HG03558 (cell line): ENCODE results near the gene FAM181A.

Experiments used
- ATAC-seq: cut with Tn5 transposase; IDR thresholded peaks from one replicate; pipeline ENCODE4 v1.9.1; 2021; ENCODE audit warnings: moderate number of reproducible peaks; ENCODE audit not compliant: unreplicated experiment; ENCODE audit errors: extremely low read depth

FAM181A gene

DNA sequence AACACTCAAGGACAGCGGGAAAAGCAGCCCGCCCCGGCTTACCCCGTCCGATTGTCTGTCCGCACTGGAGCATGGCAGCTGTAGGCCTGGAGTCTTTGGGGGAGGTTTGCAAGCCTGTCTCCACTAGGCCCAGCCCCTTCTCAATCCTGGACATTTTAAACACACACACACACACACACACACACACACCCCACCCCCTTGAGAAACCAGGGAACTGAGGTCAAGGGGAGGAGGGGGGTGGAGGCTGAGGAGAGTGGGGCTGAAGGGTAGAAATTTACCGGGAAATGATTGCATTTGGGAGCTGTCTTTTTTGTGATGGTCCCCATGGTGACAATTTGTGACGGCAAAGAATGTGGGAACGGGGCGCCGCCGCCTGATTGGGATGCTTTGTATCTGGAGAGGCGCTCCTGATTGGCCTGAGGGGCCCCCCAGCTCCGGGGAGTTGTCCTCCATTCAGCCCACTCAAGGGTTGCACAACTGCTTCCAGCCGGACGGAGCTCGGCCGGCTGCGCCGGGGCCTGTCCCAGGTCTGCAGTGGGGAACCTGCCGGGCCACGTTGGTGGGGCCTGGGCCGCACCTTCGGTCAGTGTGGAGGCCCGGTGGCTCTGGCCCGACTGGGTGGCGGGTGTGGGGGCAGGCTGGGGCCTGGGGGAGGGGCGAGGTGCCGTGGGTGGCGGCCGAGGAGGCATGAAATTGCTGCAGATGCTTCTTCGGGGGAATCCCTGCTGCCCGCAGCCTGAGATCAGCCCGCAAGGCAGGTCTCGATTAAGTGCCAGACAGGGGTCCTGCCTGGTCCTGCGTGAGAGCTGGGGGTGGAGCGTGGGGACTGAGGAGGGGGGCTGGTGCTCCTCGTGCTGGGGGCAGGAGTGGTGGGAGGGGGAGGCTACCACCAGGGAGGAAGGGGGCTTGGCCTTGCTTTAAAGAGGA, at the start of gene FAM181A:
Gene FAM181A, plus strand, starts transcription at position 472 of the 927 bp plus-strand sequence. CDS start 942 bp downstream, outside the sequence.
- no peak for ATAC-seq

DNA sequence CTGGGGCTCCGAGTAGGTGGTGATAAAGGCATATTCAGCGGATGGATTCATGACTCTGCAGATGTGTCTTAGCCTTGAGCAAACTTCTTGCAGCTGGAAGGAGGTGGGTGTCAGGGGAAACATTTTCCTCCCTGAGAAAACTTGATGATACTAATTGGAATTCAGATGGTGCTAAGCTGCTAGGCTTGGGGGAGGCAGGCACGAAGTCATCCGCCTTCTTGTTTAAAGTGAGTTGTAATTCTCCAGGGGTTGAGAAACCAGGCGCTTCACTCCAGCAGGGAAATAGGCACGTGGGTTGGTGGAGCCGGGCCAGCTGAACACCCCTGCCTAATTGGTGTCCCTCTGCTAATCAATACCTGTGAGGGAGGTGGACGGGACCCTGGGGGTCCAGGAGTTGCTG, 48.9 kb upstream of the FAM181A start:
- ATAC-seq: no peak

DNA sequence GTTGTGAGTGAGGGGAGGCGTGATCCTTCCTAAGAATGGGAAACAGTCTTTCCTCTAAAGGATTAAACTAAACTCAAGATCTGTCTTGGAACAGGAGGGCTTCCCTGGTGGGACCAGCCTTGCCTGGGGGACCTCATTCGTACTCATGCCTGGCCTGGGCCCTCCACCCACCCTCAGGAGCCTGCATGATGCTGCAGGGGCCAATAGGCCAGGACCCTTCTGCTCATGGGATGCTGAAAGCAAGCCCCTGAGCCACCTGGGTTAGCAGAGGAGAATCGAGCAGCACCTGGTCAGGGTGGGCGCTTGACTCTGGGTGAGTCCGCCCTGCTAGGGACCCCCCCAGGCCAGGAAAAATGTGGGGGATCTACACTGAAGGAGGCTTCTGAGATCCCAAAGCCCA, 48.3 kb upstream of the FAM181A start:
- ATAC-seq: no peak

DNA sequence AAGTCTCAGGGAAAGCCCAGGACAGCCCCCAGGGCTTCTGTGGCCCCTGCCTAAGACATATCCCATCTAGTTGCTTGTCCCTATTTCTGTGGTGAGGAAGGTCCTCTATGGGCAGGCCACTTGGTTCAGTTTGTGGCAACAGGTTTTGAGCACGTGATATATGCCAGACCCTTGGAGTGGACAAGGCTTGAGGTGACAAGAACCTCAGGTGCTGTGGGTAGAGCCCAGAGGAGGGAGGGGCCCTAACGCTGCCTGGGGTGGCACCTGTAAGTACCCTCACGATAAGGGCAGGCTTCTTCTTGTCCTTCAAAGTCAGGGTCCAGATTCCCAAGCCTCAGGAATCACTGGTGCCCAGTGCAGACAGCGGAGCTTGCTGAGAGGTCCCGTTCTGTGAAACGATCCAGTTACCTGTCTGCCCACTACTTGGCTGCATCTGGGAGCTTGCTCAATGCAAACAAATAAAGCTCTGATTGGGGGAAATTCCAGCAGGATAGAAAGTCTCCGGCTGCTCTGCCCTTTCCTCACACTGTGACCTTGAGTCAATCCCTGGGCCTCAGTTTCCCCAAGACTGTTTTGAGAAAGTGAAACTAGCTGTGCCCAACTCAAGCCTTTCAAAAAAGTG, 47.7 kb upstream of the FAM181A start:
- ATAC-seq: no peak

DNA sequence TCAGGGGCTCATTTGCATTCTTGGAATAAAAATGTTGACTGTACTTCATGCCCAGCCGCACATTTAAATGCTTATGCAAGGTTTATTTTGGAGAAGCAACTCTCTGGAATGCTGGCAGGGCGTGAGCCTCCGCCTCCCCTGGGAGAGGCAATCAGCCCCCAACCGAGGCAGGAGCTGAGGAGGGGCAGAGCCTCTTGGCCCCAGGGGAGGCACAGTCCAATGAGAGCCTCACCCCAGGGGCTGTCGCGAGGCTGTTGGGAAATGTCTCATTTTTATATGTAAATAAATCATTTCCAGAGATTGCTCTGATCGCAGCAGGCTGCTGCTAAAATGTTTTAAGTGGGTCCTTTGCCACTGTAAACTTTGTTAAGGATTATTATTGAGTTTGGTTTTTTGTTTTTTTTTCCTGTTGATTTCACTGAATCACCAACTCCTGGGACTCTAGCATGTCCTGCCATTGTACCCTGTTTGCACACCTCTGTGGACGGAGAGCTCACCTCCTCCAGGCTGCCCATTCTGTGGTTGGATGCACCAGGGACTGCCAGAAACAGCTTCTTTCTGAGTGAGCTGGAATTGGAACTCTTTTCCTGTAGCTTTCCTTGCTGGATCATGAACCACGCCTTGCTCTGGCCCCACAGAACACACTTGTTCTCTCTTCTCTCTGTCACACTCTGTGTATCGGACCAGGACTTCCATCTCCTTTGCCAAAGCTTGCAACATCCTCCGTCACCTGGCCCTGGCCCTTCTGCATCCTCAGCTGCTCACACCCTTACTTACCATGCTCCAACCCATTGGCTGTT, 46.9 kb upstream of the FAM181A start:
- no peak for ATAC-seq

DNA sequence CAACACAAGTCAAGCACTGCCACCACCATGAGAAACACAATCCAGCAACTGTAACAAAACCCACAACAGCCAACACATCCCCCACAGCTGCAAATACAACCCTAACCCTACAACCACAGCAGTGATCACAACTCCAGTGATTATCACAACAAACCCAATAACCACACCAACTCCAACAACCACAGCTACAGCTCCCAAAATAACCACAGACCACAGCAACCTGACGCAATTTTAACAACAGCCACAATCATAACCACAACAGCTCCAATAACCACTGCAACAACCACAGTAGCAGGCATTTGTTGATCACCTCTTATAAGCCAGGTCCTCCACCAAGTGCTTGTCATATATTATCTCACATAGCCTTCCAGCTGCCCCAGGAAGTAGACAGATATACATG, 42.2 kb upstream of the FAM181A start:
- ATAC-seq: no peak

DNA sequence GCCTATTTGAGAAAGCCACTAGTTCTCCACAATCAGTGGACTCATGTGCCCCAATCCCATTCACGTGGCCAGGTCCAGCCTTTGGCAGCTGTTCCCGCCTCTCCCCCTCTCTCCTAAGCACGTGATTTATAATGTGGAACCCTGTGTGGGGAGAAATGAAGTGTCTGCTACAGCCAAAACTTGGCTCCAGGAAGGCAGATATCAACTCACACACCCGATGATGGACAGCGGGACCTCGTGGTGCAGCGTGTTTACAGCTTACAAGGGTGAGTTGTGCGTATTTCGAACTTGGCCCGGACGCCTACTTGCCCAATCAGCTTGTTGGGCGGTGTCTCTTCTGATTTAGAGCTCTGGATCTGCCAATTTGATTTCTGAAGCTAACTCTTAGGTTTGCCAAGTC, 38.1 kb upstream of the FAM181A start:
- no peak for ATAC-seq

DNA sequence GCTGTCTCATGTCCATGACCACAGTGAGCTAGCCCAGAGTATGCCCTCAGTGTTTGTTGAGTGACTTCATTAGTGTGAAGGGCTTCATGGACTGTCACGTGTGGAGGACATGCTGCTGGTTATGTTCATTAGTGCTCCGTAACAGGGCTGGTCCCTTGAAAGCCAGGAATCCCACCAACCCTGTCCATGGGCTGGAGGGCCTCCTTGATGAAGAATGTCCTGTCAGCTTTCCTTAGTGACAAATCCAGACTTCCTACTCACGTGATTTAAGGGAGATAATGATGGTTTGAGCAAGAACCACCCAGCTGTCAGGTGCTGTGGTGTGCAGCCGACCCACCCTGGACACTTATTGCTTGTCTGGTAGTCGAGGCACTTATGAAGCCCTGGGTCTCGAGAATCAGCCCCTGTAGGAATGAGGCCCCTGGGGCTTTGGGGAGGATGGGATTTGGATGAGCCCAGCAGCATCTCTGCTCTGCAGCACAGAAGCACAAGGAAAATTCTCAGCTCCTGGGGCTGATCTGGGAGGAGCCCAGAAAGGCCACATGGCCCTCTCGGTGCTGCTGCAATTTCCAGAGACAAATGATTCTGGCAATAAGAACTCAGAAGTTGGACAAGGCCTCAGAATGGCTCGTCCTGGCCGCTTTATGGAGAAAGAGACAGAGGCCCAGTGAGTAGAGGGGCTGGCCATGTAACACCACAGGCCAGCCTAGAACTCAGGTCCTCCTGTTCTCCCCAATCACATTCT, 37.2 kb upstream of the FAM181A start:
- ATAC-seq: no peak

DNA sequence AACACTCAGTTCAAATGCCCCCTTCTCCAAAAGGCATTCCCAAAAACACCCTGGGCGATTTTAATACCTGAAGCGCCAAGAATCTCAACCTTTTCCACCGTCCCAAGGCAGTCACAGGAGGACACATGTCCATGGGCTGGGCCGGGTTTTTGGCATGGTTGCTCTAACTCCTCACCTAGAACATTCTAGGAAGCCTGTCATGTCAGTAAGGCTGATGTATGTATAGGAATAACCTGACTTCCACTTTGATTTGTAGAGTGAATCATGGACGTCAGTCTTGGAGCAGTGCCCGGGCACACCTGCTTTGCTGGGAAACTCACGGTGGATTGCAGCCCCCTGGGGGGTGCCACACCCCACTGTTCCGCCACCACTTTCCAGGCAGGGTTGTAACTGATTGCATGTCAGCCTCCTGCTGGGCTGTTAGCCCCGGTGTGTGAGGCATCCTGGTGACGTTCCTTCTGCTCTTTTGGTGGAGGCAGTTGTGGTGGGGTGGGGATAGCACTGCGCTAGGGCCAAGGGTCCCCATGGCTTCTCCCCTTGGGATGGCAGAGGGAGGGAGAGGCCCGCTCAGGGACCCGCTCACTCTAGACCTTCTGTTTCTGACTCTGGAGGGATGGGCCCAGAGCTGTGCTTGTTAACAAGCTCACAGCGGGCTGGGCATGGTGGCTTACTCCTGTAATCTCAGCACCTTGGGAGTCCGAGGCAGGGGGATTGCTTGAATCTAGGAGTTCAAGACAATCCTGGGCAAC, 35.2 kb upstream of the FAM181A start:
- ATAC-seq: no peak

GRCh38 chr14:93892505-93892839, 34.7 kb upstream of the FAM181A start:
- ATAC-seq: no peak

DNA sequence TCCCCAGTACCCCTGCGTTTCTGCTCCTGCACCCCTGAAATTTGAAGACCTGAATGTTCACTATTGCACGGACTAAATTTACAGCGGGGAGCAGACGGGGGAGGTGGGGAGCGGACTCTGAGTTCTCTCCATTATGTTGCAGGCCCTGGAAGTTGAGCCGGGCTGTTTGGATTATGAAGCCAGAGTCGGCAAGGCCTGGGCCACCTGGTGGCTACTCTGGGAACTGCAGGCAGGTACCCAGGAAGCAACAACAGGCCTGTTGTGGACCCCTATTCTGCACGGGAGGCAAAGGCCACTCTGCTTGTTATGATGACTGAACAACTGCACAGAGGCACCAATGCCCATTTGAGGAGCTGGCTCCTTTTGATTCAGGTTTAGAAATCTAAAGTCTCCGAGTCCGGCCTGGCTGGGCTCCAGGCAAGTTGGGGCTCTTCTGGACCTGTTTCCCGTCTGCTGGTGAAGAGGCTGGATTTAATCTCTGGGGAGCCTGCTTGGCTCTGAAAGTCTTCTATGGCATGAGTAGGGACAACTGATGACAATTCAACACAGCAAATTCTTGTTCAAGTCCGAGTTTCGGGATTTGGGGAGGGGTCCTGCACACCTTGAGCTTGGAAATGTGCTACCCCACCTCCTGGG, 34.1 kb upstream of the FAM181A start:
- ATAC-seq: no peak

DNA sequence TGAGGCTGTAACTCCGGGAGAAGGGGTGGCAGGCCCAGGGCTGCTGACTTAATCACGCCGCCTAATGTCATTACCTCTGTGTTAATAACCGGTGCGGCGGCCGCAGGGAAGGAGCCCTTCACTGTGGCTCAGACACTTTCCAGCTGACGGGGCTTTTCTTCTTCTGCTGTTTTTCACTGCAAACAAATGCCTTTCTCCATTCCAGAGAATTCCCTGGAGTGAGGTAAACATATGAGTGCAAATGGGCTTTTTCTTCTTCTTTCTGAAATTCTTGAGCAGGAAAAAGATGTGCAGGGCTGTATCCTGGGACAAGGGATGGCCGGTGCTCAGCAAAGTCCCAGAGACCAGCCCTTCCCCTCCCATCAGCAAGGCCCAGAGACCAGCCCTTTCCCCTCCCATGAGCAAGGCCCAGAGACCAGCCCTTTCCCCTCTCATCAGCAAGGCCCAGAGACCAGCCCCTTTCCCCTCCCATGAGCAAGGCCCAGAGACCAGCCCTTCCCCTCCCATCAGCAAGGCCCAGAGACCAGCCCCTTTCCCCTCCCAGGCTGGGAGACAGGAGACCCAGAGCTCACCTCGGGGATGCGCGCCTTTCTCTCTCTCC, 33.4 kb upstream of the FAM181A start:
- no peak for ATAC-seq

DNA sequence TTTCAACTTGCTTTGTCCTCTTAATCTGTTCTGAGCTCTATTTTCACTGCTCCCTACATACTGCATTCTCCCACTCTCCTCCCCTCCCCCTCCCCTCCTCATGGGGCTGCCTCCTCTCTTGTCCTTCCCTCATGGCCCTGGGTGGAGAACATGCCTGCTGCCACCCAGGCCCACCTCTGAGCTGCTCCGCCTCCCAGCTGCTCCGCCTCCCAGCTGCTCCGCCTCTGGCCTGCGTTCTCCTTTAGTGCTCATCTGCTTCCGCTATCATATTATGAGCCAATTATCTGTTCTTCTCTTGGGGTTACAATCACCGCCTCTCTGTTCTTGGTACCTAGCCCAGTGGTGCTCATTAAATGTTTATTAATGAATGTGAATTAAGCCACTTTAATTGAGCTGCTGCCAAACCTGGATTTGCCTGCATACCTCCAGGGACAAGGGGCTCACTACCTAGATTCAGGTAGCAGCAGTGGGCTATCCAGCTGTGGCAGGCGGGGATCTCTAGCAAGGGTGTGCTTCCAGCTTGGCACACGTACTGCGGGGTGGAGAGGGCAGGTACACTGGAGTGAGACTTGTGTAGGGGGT, 32.0 kb upstream of the FAM181A start:
- no peak for ATAC-seq

DNA sequence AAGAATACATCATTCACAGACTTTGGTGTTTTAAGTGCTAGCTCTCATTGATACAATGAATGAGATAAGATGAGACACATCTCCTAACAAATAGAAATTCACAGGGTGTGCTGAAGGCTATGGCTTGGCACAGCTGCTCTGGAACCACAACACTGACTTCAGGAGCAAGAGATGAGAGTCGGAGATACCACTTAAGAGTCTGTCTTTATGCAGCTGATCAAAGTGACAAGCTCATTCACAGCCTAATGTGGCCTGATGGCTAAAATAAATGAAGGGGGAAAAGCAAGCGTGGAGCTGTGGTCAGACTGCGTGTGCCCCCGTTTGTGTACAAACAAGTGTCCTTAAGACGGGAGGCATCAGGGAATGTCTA, 29.7 kb upstream of the FAM181A start:
- ATAC-seq: no peak

DNA sequence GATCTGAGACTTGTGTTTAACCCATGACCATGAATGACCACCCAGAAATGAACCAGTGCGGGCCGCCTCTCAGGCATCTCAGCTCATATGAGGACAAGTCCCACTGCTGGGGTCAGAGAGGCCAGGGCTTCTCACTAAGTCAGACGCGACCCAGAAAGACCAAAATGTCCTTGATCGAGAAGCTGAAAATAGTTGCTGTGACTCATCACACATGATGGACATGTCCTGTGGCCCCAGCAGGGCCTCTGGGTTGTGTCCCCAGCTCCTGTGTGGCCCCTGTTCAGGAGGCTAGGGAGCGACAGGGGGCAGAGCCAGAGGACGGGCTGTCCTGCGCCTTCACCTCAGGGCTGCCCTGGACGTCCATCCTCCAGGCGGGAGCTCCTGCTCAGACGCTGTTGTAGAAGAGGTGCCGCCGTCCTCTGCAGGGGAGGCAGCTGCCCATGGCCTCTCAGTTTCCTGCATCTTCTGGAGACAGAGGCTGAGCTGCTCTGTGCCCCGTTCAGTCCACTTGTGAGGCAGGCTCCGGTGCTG, 29.0 kb upstream of the FAM181A start:
- no peak for ATAC-seq

- ATAC-seq: no peak
Observed at GRCh38 chr14:93898731-93899130, 28.4 kb upstream of the FAM181A start.

DNA sequence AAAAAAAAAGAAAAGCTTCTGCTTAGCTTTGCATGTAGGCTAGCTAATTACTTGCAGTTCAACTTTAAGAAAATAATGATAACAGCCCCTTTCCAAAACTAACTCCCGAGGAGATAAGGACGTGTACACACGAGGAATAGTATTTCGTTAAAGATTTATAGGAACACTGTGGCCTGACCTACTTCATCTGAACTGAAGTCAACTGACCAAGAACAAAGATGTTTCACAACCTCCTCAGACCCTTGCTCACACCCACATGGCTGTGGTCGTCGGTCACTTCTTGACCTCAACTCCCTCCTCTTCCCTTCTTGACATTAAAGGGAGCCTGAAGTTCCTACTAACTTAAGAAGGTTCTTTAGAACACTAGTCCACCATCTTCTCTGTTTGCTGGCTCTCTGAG, 25.3 kb upstream of the FAM181A start:
- ATAC-seq: no peak

- ATAC-seq: no peak
Observed at GRCh38 chr14:93902619-93903307, 24.4 kb upstream of the FAM181A start.
